Hematopoietic multipotent progenitor cell treated with erythropoietin and hydrocortisone succinate and interleukin-3 and kit ligand, for 6 days (in vitro differentiated cells): Measurements from ENCODE around the gene INAVA.
"Not testable (repeated sequence)": the region's sequence is repeated elsewhere in the genome, so short reads cannot be mapped to it uniquely, and the experiment has no call there.

ENCODE experiments used
- DNase-seq: peaks from one replicate; pipeline ENCODE4 v3.0.0-alpha.2; 2015

INAVA gene

GRCh38 chr1:200899451-200899915, 4.8 kb downstream of the INAVA start:
- DNase-seq, result no peak

GRCh38 chr1:200899954-200900867, 5.5 kb downstream of the INAVA start:
- no peak for DNase-seq

- no peak for DNase-seq
These were observed 6.2 kb downstream of the INAVA start for GRCh38 chr1:200900877-200901276.

- DNase-seq, result no peak
These were observed 6.7 kb downstream of the INAVA start for GRCh38 chr1:200901350-200901749.

- no peak for DNase-seq
These were observed 7.2 kb downstream of the INAVA start for GRCh38 chr1:200901796-200902444.

GRCh38 chr1:200903793-200904192, 9.1 kb downstream of the INAVA start:
- no peak for DNase-seq

- DNase-seq, result no peak
These were observed 10.1 kb downstream of the INAVA start for GRCh38 chr1:200904772-200905171.

- DNase-seq, result peak; percentile 18
These were observed 10.8 kb downstream of the INAVA start for GRCh38 chr1:200905411-200906052.

- no peak for DNase-seq
These were observed 11.8 kb downstream of the INAVA start for GRCh38 chr1:200906491-200906890.

GRCh38 chr1:200907611-200908097, 13.0 kb downstream of the INAVA start:
- DNase-seq, result peak; percentile 46

GRCh38 chr1:200908191-200908868, 13.6 kb downstream of the INAVA start:
- DNase-seq, result no peak

- DNase-seq, result no peak
These were observed 14.4 kb downstream of the INAVA start for GRCh38 chr1:200909071-200909470.

GRCh38 chr1:200909757-200910239, 15.1 kb downstream of the INAVA start:
- DNase-seq, result no peak

GRCh38 chr1:200911361-200911760, 16.7 kb downstream of the INAVA start:
- DNase-seq, result no peak

GRCh38 chr1:200911936-200912335, 17.2 kb downstream of the INAVA start:
- not testable (repeated sequence) for DNase-seq

- DNase-seq, result no peak
These were observed 18.2 kb downstream of the INAVA start for GRCh38 chr1:200912737-200913407.

- DNase-seq, result no peak
These were observed 21.5 kb downstream of the INAVA start for GRCh38 chr1:200916152-200916551.

GRCh38 chr1:200916681-200917080, 22.0 kb downstream of the INAVA start:
- no peak for DNase-seq

GRCh38 chr1:200917291-200917817, 22.7 kb downstream of the INAVA start:
- peak; percentile 13 for DNase-seq

GRCh38 chr1:200918006-200918405, 23.3 kb downstream of the INAVA start:
- DNase-seq, result no peak

- DNase-seq, result no peak
These were observed 24.7 kb downstream of the INAVA start for GRCh38 chr1:200919386-200919785.
